ENCODE data around the gene SPIRE1. TPM values are rescaled to one million over a fixed set of nuclear protein-coding genes. Genes with fewer than 3 reads are reported as not detected.

The SPIRE1 gene
- total RNA-seq, 4 donors from 2014 or later: 37.4 to 50.8 (median 43.0) TPM

DNA sequence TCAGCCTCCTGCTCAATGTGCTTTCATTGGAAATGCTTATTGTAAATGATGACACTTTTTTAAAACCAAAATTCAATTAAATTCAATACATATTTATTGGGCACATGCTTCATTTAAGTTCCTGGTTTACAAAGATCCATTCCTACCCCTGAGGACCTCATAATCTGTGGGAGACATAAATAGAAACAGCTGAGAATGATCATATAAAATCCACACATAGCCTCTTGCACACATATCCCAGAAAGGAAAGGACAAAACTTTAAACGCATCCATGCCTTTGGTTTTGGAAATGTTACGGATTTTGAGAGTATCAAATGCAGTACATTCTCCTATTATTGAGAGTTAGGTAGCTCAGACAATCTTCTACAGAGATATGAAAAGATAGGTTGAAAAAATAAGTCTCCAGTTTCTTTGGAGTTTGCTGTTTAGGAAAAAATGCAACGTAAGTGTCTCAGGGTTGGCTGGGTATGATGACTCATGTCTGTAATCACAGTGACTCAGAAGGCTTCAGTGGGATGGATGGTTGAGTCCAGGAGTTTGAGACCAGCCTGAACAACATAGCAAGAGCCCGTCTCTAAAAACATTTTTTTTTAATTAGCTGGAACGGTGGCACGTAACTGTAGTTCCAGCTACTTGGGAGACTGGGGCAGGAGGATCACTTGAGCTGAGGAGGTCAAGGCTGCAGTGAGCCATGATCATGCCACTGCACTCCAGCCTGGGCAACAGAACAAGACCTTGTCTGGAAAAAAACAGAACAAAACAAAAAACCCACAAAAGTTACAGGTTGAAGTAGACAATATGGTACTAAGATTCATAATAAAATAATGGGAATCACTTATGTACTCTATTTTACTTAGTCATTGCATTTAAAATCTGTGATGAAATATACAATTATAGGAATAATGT is 254.1 kb downstream of the SPIRE1 start:
- 23 to 66% methylated on average over 6 of the region's 6 CpGs for WGBS, 2 donors (ENCODE audit: low coverage in 1 of 2)
- Histone ChIP-seq H3K4me1 (peaks cover 0 to 16% (median 3%) of the 10 kb centered on the region in 3 donors), H3K4me3 (no peak overlapping the region), H3K36me3 (no peaks in the 10 kb centered on the region), H3K9me3 (no peaks in the 10 kb centered on the region), H3K27ac (no peak overlapping the region), H3K27me3 (no peaks in the 10 kb centered on the region)
- no peak for ATAC-seq
- TF ChIP-seq POLR2AphosphoS5 (IDR thresholded peaks at IDR 0.05) (no peak), POLR2A (IDR thresholded peaks at IDR 0.05) (no peak), EP300 (IDR thresholded peaks at IDR 0.05) (no peak)
- TF ChIP-seq, protein P1, sequence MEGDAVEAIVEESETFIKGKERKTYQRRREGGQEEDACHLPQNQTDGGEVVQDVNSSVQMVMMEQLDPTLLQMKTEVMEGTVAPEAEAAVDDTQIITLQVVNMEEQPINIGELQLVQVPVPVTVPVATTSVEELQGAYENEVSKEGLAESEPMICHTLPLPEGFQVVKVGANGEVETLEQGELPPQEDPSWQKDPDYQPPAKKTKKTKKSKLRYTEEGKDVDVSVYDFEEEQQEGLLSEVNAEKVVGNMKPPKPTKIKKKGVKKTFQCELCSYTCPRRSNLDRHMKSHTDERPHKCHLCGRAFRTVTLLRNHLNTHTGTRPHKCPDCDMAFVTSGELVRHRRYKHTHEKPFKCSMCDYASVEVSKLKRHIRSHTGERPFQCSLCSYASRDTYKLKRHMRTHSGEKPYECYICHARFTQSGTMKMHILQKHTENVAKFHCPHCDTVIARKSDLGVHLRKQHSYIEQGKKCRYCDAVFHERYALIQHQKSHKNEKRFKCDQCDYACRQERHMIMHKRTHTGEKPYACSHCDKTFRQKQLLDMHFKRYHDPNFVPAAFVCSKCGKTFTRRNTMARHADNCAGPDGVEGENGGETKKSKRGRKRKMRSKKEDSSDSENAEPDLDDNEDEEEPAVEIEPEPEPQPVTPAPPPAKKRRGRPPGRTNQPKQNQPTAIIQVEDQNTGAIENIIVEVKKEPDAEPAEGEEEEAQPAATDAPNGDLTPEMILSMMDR (IDR thresholded peaks at IDR 0.05): no peak

DNA sequence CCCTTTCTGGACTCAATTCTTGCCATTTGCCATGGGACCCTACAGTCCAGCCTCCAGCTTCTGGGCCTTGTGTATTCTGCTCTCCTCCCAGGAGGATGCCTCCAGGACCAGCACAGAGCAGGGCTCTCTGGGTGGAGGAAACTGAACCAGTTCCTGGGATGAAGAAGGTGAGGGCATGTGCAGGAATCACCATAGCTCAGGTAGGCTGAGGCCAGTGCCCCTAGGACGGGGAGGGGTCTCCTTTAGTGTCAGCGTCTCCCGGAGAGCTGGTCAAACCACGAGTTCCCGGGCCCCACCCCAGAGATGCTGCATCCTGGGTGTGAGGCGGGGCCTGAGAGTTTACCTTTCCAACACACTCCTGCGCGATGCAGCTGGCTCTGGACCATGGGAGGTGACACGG is 256.0 kb downstream of the SPIRE1 start:
- Histone ChIP-seq H3K27ac (no peak overlapping the region), H3K4me1 (peaks cover 0 to 2% (median 0%) of the 10 kb centered on the region in 3 donors), H3K27me3 (no peaks in the 10 kb centered on the region), H3K9me3 (no peaks in the 10 kb centered on the region), H3K4me3 (no peak overlapping the region), H3K36me3 (no peaks in the 10 kb centered on the region)
- 85 to 89% methylated on average over 3 of the region's 9 CpGs for WGBS, 2 donors (ENCODE audit: low coverage in 1 of 2)
- TF ChIP-seq POLR2A (IDR thresholded peaks at IDR 0.05) (no peak), EP300 (IDR thresholded peaks at IDR 0.05) (no peak), POLR2AphosphoS5 (IDR thresholded peaks at IDR 0.05) (no peak)
- TF ChIP-seq, protein P1 (IDR thresholded peaks at IDR 0.05): no peak
- no peak for ATAC-seq

DNA sequence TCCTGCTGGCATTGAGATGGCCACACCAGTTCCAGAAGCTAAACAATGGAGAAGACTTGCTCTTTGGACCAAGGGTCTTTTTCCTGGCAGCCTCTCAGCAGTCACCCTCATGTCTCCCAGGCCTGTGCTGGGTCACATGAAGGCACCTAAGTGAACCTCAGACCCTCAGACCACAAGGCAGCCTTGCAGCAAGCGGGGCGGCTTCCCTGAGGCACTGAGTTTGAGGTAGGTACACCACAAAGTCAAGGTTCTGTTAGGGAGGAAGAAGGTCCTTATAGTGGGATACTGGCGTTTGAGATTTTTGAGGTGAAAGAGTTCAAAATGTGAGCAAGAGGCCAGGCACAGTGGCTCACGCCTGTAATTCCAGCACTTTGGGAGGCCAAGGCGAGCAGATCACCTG is 258.7 kb downstream of the SPIRE1 start:
- 74% methylated on average over 3 of the region's 5 CpGs; no CpG with 5 or more reads in 1 of the 2 donors for WGBS, 2 donors (ENCODE audit: low coverage in 1 of 2)
- TF ChIP-seq POLR2AphosphoS5 (IDR thresholded peaks at IDR 0.05): no peak
- no peak for TF ChIP-seq POLR2A (IDR thresholded peaks at IDR 0.05)
- Histone ChIP-seq H3K36me3 (no peaks in the 10 kb centered on the region), H3K4me1 (no peaks in the 10 kb centered on the region), H3K9me3 (no peaks in the 10 kb centered on the region), H3K4me3 (no peak overlapping the region), H3K27me3 (no peaks in the 10 kb centered on the region), H3K27ac (no peak overlapping the region)
- no peak for ATAC-seq

DNA sequence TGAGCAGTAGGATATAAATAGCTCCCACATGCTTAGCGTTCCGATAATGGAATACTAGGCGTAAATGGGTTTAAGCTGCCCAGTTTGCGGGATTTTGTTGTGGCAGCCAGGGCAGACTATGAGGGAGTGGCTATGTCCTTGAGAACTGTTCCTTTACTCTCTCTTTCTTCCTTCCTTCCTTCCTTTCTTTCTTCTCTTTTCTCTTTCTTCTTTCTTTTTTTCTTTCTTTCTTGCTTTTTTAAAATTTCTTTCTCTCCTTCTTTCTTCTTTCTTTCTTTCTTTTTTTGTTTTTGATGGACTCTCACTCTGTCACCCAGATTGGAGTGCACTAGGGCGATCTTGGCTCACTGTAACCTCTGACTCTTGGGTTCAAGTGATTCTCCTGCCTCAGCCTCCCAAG is 259.3 kb downstream of the SPIRE1 start:
- 58 to 83% methylated on average over 2 to 5 of the region's 5 CpGs for WGBS, 2 donors (ENCODE audit: low coverage in 1 of 2)
- Histone ChIP-seq H3K27ac (no peak overlapping the region), H3K4me1 (no peaks in the 10 kb centered on the region), H3K9me3 (no peaks in the 10 kb centered on the region), H3K36me3 (no peaks in the 10 kb centered on the region), H3K27me3 (no peaks in the 10 kb centered on the region), H3K4me3 (no peak overlapping the region)
- no peak for ATAC-seq
- no peak for TF ChIP-seq POLR2A (IDR thresholded peaks at IDR 0.05)
- TF ChIP-seq, protein P1 (IDR thresholded peaks at IDR 0.05): no peak
- no peak for TF ChIP-seq POLR2AphosphoS5 (IDR thresholded peaks at IDR 0.05)
- TF ChIP-seq EP300 (IDR thresholded peaks at IDR 0.05): no peak

DNA sequence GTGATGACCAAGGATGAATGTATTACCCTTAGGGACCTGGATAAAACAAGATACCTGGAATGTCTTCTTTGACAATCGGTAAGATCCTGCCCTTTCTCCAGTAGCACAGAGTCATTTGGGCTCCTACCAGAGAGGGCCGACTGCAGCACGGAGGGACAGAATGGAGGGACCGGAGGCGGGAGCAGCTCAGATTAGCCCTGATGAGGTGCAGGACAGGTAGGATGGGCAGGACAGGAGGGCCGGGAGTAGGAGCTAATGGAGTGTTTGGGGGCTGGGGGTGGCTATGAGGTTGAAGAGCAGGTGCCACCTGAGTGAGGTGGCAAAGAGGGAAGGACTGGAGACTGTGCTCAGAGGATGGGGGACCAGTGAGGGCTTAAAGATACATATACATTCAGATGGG is 260.1 kb downstream of the SPIRE1 start:
- TF ChIP-seq POLR2AphosphoS5 (IDR thresholded peaks at IDR 0.05) (no peak), EP300 (IDR thresholded peaks at IDR 0.05) (no peak), POLR2A (IDR thresholded peaks at IDR 0.05) (no peak)
- TF ChIP-seq, protein P1 (IDR thresholded peaks at IDR 0.05): no peak
- no peaks in the 10 kb centered on the region for H3K9me3 ChIP-seq
- ATAC-seq: no peak
- H3K27ac ChIP-seq: no peak overlapping the region
- H3K27me3 ChIP-seq: no peaks in the 10 kb centered on the region
- no peaks in the 10 kb centered on the region for H3K4me1 ChIP-seq
- WGBS, 2 donors (ENCODE audit: low coverage in 1 of 2): 81% methylated on average over 6 of the region's 6 CpGs; no CpG with 5 or more reads in 1 of the 2 donors
- H3K4me3 ChIP-seq: no peak overlapping the region
- no peaks in the 10 kb centered on the region for H3K36me3 ChIP-seq
